HG03064 (cell line): ENCODE data around the gene CCL27.

Experiments
- ATAC-seq: cut with Tn5 transposase; IDR thresholded peaks from one replicate; pipeline ENCODE4 v1.9.1; 2021; ENCODE audit warnings: low read depth; ENCODE audit not compliant: unreplicated experiment

CCL27 gene

DNA sequence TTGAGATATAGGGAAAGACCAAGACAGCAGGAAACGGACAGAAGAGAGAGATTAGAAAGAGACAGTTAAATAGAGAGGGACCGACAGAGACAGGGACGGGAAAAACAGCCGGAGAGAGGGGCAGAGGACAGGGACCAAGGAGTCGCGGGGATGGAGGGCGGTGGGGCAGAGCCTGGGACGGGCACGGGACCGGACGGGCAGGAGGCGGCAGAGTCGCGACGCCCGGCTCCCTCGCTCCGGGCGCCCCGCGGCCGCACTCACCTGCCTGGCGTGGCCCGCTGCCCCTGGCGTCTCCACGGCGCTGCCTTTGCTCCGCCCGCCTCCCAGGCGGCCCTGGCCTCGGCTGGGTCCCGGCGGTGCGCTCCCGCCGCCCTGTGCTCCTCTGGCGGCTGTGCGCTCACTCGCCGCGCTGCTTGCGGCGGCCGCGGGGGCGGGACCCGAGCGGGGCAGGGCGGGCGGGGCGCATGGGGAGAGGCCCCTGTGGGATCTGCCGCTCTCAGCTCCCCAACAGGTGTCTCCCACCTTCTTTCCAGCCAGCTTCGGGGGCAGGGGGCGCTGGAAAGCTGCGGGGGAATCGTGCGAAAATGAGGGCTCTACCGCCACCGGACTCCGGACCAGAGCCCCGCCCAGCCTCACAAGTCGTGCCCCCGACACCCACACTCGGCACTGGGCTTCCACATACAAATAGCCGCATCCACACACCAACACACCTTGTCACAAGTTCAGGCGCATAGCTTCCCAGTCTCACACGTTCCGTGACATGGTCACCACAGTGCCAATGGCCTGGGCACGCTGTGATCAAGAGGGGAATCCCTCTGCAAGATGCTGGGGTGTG lies 33.6 kb downstream of the CCL27 start, which contains the start of gene ARID3C:
Gene ARID3C (minus strand): TSS at position 411 of the 835 bp plus-strand sequence. CDS start 1,052 bp downstream, outside the sequence.
- no peak for ATAC-seq

DNA sequence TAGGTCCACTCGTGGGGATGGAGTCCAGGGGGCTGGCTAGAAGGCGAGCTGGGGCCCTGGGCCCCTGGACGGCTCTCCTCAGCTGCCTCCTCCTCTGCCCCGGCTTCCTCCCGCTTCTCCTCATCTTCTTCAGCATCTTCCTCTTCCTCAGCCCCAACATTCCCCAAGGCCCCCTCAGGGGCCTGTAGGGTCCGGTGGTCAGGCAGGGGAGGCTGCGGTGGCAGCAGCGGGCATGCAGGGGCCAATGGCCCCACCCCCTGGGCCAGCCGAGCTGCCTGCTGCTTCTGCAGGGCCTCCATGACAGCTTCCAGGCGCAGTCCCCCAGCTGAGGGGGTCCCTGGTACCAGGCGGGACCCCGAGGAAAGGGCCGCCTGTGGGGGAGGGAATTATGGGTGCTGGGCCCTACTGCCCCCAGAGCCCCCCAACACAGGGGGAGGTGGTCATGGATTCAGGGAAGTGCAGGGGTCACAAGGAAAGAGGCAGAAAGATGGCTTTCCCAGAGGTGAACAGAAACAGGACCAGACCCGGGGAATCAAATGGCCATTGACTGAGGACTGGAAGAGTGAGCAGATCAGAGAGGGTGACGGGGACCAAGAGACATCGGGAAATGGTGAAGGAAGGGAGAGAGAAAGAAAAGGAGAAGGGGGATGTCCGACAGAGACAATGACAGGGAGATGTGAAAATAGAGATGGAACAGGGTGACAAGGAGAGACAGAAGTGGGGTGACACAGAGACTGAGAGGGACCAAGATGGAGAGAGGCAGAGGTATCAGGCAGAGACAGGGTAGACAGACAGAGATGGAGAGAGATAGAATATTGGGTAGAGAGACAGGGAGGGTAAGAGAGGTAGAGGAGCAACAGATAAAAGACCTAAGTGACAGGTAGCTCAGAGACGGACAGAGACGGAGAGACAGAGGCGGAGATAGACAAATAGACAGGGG lies 34.5 kb downstream of the CCL27 start:
- no peak for ATAC-seq

DNA sequence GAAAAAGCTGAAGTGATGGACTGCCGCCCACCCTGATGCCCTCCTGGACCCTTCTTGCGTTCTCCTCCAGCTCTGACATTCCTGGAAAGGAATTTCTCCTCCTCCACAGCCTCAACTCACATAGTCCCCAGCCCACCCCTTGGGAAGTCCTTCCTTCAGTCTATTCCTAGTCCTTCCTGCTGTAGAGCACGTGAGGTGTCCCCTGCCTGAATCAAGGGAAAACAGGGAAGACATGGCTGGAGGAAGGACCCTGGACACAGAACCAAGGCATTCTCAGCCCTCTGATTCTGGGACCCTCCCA lies 37.3 kb downstream of the CCL27 start:
- no peak for ATAC-seq

DNA sequence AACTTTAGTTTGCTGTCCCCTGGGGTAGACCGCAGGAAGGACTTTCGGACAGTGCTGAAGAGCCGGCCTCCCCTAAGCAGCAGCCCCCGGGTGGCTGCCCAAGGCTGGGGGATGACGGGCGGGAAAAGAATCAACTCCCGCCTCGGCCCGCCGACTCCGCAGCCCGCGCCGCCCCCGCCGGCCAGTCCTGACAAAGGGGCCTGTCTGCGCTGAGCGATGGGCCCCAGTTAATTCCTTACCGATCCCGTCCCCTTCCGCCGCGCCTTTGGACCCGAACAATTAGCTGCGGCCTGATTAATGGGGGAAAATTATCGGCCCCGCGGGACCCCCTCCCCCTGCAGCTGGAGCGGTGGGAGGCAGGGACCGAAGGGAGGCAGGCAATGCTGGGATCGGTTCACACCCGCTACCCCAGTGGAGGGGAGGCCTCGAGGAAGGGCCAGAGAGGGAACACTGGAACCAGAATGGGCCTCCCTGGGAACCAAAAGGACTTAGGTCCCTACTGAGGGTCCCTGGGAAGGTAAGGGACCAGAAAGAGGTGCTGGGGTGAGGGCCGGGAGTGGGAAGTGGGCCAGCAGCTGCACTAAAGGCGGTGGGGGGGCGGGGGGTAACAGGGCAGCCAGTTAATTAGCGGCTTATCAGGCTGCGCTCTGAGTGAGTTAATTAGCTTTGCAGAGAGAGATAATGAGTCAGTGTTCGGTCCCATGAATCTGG lies 37.8 kb downstream of the CCL27 start:
- ATAC-seq = no peak

DNA sequence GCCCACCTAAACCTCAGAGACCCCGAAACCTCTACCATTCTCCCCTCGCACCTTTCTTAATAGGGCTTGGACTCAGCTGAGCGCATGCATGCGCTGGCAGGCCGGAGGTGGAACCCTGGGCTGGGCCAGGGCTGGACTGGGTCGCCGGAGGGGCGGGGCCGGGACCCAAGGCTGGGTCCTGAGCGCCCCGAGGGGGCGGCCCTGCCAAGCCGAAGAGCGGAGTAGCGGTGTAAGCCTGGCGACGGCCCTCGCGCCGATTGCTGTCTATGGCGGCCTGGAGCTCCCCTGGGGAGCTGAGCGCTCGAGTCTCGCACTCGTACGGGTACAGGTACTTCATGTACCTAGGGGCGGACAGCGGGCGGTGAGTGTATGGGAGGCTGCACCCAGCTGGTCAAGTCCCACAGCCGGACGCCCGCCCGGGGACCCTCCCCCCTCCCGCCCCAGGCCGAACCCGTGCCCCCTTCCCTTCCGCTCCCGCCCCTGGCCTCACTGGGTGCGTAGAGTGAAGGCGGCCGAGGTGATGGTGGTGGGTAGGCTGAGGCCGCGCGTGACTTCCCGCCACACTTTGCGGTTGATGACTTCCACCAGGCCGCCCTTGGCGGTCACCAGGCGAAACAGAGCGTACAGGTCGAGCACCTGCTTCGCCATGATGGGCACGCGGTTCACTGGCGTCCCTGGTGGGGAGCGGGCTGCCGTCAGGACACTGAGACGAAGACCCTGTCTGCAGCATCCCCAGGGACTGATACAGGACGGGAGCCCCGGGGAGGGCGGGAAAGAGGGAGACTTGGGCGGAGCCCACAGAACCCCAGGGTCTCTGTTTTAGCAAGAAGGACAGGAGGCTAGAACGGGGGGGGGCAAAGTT lies 38.9 kb downstream of the CCL27 start:
- ATAC-seq = no peak

DNA sequence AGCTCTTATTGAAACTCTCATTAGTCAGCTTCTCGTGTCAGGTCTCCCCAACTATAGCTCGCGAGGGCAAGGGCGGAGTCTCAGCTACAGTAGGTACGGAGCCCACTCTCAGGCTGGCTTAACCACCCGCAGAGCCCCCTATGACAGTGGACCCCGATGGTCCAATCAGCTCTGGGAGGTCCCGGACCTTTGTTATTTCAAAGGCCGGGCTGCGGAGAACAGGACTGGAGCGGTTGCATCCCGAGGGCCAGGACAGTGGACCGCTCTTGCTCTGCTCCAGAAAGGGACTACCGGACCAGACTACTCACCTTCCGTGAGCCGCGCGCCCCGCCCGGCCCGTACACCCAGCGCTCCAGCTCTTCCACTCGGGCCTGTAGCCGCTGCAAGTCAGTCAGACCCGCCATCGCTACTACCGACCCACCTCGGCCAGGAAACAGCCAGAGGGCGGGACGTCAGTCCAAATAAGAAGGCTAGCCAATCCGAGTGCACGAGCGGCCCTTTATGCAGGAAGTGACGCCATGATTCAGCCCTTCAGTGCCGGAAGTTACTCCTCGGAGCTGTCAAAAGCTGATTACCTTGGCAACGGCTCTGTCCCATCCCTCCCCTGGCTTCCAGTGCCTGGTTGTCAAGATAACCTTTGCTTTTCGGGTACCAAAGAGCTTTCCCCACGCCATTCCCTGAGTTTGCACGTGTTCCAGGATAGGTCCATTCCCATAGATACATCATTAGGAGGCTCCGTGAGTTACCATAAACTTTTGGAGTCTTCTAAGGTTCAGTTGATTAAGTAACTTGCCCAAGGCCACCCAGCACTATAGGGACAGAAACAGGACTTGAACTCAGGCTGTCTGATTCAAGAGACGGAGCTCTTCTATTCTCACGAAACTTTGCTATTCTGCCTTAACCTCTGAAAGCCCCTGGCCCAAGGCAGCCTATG lies 42.1 kb downstream of the CCL27 start, which contains the start of gene DCTN3:
Gene DCTN3 (minus strand): TSS at position 435 of the 934 bp plus-strand sequence. CDS start 31 bp downstream, at position 404.
- peak; percentile 91 for ATAC-seq

DNA sequence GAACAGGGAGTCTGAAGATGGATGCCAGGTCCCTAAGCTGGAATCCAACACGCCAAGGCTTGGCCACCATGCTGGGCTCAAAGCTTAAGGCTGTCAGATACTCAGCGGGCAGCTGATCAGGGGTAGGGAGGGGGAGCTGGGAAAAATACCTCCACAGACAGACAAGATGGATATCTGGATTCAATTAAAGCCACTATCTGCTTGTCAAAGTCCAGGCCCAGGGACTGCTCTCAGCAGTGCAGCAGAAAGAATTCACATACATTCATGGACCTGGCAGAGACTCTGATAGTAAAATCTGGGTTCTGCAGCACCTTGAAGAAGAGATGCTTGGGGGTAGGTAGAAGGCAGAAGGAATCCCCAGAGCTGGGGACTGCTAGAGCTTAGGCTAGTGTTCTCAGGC lies 47.3 kb downstream of the CCL27 start:
- ATAC-seq = no peak

DNA sequence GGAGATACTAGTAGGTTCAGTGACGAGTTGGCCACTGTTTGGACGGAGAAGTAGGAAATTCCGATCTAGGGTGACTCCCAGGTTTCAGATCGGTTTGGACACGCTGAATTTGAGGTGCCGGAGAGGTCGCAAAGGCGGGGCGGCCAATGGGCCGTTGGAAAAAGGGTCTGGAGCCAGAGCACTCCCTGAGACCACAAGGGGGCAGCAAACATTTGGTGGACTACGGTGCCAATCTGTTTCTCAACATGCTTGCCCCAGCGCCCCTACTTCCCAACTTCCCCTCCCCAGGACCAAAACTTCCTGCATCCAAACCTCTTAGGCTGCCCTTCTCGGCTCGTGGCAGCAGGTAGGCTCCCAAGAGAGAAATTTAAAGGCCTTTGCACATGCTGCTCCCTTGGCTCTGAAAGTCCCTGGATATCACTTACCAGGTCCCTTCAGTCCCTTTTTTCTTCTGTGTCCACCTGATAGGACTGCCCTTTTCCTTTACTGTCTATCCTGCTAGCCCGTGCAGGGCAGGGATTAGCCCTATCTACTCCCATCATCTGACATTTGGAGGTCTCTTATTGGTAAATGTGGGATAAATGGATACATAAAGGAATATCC lies 49.6 kb downstream of the CCL27 start:
- no peak for ATAC-seq
